Stimulated activated memory B cell treated with anti-CD40 and anti-IgM and Interleukin-4, amounts not matched to agents 10 μg/mL and 1 μg/mL and 100 μg/mL, for 72 hours (primary cell): ENCODE results near the gene TNFSF4.

Experiments
- ATAC-seq: fragments of 150-1000 bp; cut with Tn5 transposase; 2 replicates; pipeline ENCODE4 v1.10.0; 2021
- H3K27ac Mint-ChIP-seq: one replicate; pipeline ENCODE4 v1.8.0; 2022; ENCODE audit warnings: mild to moderate bottlenecking, mixed read lengths
- H3K27me3 Mint-ChIP-seq: one replicate; pipeline ENCODE4 v1.8.0; 2022; ENCODE audit warnings: mixed read lengths
- H3K36me3 Mint-ChIP-seq: one replicate; pipeline ENCODE4 v1.8.0; 2022; ENCODE audit warnings: mixed read lengths
- H3K4me1 Mint-ChIP-seq: one replicate; pipeline ENCODE4 v1.8.0; 2022; ENCODE audit warnings: mixed read lengths
- H3K4me3 Mint-ChIP-seq: one replicate; pipeline ENCODE4 v1.8.0; 2022; ENCODE audit warnings: mild to moderate bottlenecking, moderate library complexity, mixed read lengths
- H3K9me3 Mint-ChIP-seq: one replicate; pipeline ENCODE4 v1.8.0; 2022; ENCODE audit warnings: mixed read lengths

The TNFSF4 gene

GRCh38 chr1:173224280-173224892 lies 17.3 kb upstream of the TNFSF4 start:
- no peaks in the 10 kb centered on the region for H3K27me3 Mint-ChIP-seq
- H3K27ac Mint-ChIP-seq, result peak overlapping the region; percentile 65
- H3K4me3 Mint-ChIP-seq, result no peak overlapping the region
- peaks cover 25% of the 10 kb centered on the region for H3K36me3 Mint-ChIP-seq
- H3K9me3 Mint-ChIP-seq, result peaks cover 8% of the 10 kb centered on the region
- H3K4me1 Mint-ChIP-seq, result peaks cover 41% of the 10 kb centered on the region
- ATAC-seq, result peak; percentile 11

- H3K27me3 Mint-ChIP-seq, result no peaks in the 10 kb centered on the region
- peaks cover 17% of the 10 kb centered on the region for H3K36me3 Mint-ChIP-seq
- no peak for ATAC-seq
- no peak overlapping the region for H3K4me3 Mint-ChIP-seq
- H3K27ac Mint-ChIP-seq, result peak overlapping the region; percentile 80
- H3K4me1 Mint-ChIP-seq, result peaks cover 47% of the 10 kb centered on the region
- H3K9me3 Mint-ChIP-seq, result peaks cover 3% of the 10 kb centered on the region
Measured at GRCh38 chr1:173223031-173223380, 15.9 kb upstream of the TNFSF4 start.

GRCh38 chr1:173222149-173223030 lies 15.3 kb upstream of the TNFSF4 start:
- peak; percentile 81 for ATAC-seq
- peaks cover 19% of the 10 kb centered on the region for H3K36me3 Mint-ChIP-seq
- H3K27me3 Mint-ChIP-seq, result no peaks in the 10 kb centered on the region
- H3K9me3 Mint-ChIP-seq, result peaks cover 3% of the 10 kb centered on the region
- H3K27ac Mint-ChIP-seq, result peak overlapping the region; percentile 80
- no peak overlapping the region for H3K4me3 Mint-ChIP-seq
- H3K4me1 Mint-ChIP-seq, result peaks cover 48% of the 10 kb centered on the region

- Mint-ChIP-seq H3K4me3 (no peak overlapping the region), H3K36me3 (peaks cover 19% of the 10 kb centered on the region), H3K4me1 (peaks cover 33% of the 10 kb centered on the region), H3K9me3 (peaks cover 3% of the 10 kb centered on the region), H3K27me3 (no peaks in the 10 kb centered on the region), H3K27ac (no peak overlapping the region)
- ATAC-seq, result no peak
Measured at GRCh38 chr1:173220157-173220556, 13.0 kb upstream of the TNFSF4 start.

GRCh38 chr1:173213665-173214064 lies 6.5 kb upstream of the TNFSF4 start:
- Mint-ChIP-seq H3K9me3 (no peaks in the 10 kb centered on the region), H3K4me3 (no peak overlapping the region), H3K36me3 (peaks cover 6% of the 10 kb centered on the region), H3K4me1 (peaks cover 13% of the 10 kb centered on the region), H3K27me3 (no peaks in the 10 kb centered on the region), H3K27ac (no peak overlapping the region)
- ATAC-seq, result no peak

GRCh38 chr1:173212952-173213491 lies 5.9 kb upstream of the TNFSF4 start:
- Mint-ChIP-seq H3K4me3 (no peak overlapping the region), H3K27me3 (no peaks in the 10 kb centered on the region), H3K36me3 (peaks cover 2% of the 10 kb centered on the region), H3K9me3 (no peaks in the 10 kb centered on the region), H3K27ac (no peak overlapping the region), H3K4me1 (peaks cover 8% of the 10 kb centered on the region)
- ATAC-seq, result peak; percentile 61

- no peak overlapping the region for H3K4me3 Mint-ChIP-seq
Measured at GRCh38 chr1:173210716-173211231, 3.6 kb upstream of the TNFSF4 start.

GRCh38 chr1:173210283-173210682 lies 3.2 kb upstream of the TNFSF4 start:
- Mint-ChIP-seq H3K27ac (no peak overlapping the region), H3K27me3 (no peaks in the 10 kb centered on the region), H3K36me3 (peaks cover 10% of the 10 kb centered on the region), H3K4me3 (no peak overlapping the region), H3K4me1 (peaks cover 31% of the 10 kb centered on the region), H3K9me3 (no peaks in the 10 kb centered on the region)
- no peak for ATAC-seq

More at GRCh38 chr1:173210716-173211231, 3.6 kb upstream of the TNFSF4 start:
- ATAC-seq, result no peak
- H3K36me3 Mint-ChIP-seq, result peaks cover 6% of the 10 kb centered on the region
- no peaks in the 10 kb centered on the region for H3K27me3 Mint-ChIP-seq
- no peak overlapping the region for H3K27ac Mint-ChIP-seq
- no peaks in the 10 kb centered on the region for H3K9me3 Mint-ChIP-seq
- H3K4me1 Mint-ChIP-seq, result peaks cover 26% of the 10 kb centered on the region

- Mint-ChIP-seq H3K36me3 (peaks cover 18% of the 10 kb centered on the region), H3K9me3 (no peaks in the 10 kb centered on the region), H3K27me3 (no peaks in the 10 kb centered on the region), H3K4me3 (no peak overlapping the region), H3K4me1 (peaks cover 35% of the 10 kb centered on the region), H3K27ac (no peak overlapping the region)
- no peak for ATAC-seq
Measured at GRCh38 chr1:173208868-173209267, 1.7 kb upstream of the TNFSF4 start.

GRCh38 chr1:173208146-173208545 lies 1.0 kb upstream of the TNFSF4 start:
- Mint-ChIP-seq H3K4me3 (no peak overlapping the region), H3K36me3 (peaks cover 18% of the 10 kb centered on the region), H3K4me1 (peaks cover 35% of the 10 kb centered on the region), H3K9me3 (no peaks in the 10 kb centered on the region), H3K27me3 (no peaks in the 10 kb centered on the region), H3K27ac (no peak overlapping the region)
- ATAC-seq, result no peak

GRCh38 chr1:173205146-173206051 lies 1.7 kb downstream of the TNFSF4 start:
- Mint-ChIP-seq H3K4me3 (peak overlapping the region; percentile 84), H3K27me3 (no peaks in the 10 kb centered on the region), H3K9me3 (no peaks in the 10 kb centered on the region), H3K36me3 (peaks cover 27% of the 10 kb centered on the region), H3K4me1 (peaks cover 49% of the 10 kb centered on the region), H3K27ac (peak overlapping the region; percentile 91)
- peak; percentile 67 for ATAC-seq

- peaks cover 43% of the 10 kb centered on the region for H3K4me1 Mint-ChIP-seq
- no peaks in the 10 kb centered on the region for H3K27me3 Mint-ChIP-seq
- ATAC-seq, result no peak
- H3K4me3 Mint-ChIP-seq, result peak overlapping the region; percentile 67
- no peaks in the 10 kb centered on the region for H3K9me3 Mint-ChIP-seq
- H3K36me3 Mint-ChIP-seq, result peaks cover 32% of the 10 kb centered on the region
- H3K27ac Mint-ChIP-seq, result peak overlapping the region; percentile 91
Measured at GRCh38 chr1:173204693-173205092, 2.4 kb downstream of the TNFSF4 start.

- peaks cover 48% of the 10 kb centered on the region for H3K36me3 Mint-ChIP-seq
- no peak for ATAC-seq
- peaks cover 41% of the 10 kb centered on the region for H3K4me1 Mint-ChIP-seq
- no peaks in the 10 kb centered on the region for H3K9me3 Mint-ChIP-seq
- H3K27ac Mint-ChIP-seq, result peak overlapping the region; percentile 73
- no peaks in the 10 kb centered on the region for H3K27me3 Mint-ChIP-seq
- peak overlapping the region; percentile 66 for H3K4me3 Mint-ChIP-seq
Measured at GRCh38 chr1:173202424-173203145, 4.5 kb downstream of the TNFSF4 start.

- Mint-ChIP-seq H3K4me1 (peaks cover 35% of the 10 kb centered on the region), H3K27ac (peak overlapping the region; percentile 73), H3K4me3 (peak overlapping the region; percentile 66), H3K9me3 (no peaks in the 10 kb centered on the region), H3K36me3 (peaks cover 48% of the 10 kb centered on the region), H3K27me3 (no peaks in the 10 kb centered on the region)
- peak; percentile 57 for ATAC-seq
Measured at GRCh38 chr1:173201969-173202368, 5.2 kb downstream of the TNFSF4 start.
